HTR-8/SVneo (cell line): ENCODE results near the gene CD80.

ENCODE experiments used
- DNase-seq: peaks from one replicate; pipeline ENCODE4 v3.0.0; 2011; ENCODE audit warnings: low spot score, mixed read lengths; ENCODE audit not compliant: insufficient read length
- FAIRE-seq: peaks from 2 replicates; lab custom pipeline; 2011; peaks lifted over from hg19 to GRCh38; lab: Jason Lieb, UNC

The CD80 gene

GRCh38 chr3:119500901-119501300, 58.5 kb downstream of the CD80 start:
- DNase-seq (no peak), FAIRE-seq (no peak)

GRCh38 chr3:119500265-119500664, 59.1 kb downstream of the CD80 start:
- no peak for DNase-seq
- FAIRE-seq = no peak

- DNase-seq (peak; percentile 97), FAIRE-seq (peak; percentile 72)
Measured at GRCh38 chr3:119498186-119499011, 61.0 kb downstream of the CD80 start, which contains the start of gene TIMMDC1. Gene TIMMDC1 (plus strand): TSS chr3:119498547. CDS start chr3:119498734, 187 bp downstream.

DNA sequence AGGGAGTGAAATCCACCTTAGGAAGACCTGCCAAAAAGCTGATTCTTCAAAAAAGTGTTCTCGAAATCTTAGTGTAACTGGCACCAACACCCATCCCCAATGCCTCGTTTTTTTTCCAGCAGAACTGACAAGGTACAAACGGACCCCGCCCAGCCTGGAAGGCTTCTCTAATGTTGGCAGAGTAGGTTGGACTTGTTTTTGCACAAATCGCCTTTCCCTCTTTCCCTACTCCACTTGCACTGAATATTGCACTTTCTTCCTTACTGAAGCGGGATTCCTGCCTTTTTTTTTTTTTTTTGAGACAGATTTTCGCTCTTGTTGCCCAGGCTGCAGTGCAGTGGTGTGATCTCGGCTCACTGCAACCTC, 61.6 kb downstream of the CD80 start:
- no peak for DNase-seq

DNA sequence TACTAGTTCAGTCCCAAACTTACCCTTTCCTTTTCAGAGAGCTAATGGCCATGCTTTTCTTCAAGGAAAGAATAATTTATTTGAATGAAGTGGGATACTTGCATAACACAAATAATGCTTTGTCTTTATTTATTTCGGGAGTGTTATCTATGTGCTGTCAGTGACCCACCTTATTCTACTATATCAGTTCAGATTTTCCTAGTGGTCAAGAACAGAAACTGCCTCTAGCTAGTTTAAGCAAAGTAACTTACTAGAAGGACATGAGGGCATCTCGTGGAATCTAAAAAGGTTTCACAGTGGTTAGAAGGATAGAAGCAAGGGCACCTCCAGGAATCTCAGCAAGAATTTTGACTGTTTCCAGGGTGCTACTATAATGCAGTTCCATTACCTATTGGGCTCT, 64.8 kb downstream of the CD80 start:
- DNase-seq = no peak
- FAIRE-seq = no peak

More for the DNA sequence above, 61.6 kb downstream of the CD80 start:
- FAIRE-seq = no peak

DNA sequence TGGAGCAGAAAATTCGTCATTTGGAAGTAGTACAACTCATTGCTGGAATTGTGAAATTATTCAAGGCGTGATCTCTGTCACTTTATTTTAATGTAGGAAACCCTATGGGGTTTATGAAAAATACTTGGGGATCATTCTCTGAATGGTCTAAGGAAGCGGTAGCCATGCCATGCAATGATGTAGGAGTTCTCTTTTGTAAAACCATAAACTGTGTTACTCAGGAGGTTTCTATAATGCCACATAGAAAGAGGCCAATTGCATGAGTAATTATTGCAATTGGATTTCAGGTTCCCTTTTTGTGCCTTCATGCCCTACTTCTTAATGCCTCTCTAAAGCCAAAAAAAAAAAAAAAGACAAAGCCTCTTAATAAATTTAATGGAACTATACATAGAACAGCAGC, 66.6 kb downstream of the CD80 start:
- FAIRE-seq (no peak), DNase-seq (no peak)

GRCh38 chr3:119492128-119492527, 67.3 kb downstream of the CD80 start:
- FAIRE-seq = no peak
- DNase-seq = no peak

DNA sequence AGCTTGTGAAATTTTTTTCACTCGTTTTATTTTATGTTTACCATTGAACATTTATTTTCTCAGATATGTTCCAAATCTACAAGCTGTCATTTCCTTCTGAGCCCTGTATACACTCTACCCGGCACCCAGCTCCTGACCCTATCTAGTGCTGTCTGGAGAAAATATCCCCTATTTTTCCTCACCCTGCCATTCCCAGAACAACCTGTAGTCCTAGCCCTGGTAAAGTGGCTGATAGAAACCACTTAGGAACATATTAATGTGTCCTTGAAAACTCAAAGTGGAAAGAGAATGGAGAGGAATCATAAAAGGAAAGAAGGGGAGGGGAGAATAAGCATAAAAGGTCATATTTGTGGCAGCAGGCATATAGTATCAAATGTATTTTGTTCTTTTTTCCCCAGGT, 69.3 kb downstream of the CD80 start:
- FAIRE-seq = no peak
- no peak for DNase-seq

- FAIRE-seq = no peak
Measured at GRCh38 chr3:119485563-119485962, 73.9 kb downstream of the CD80 start.

DNA sequence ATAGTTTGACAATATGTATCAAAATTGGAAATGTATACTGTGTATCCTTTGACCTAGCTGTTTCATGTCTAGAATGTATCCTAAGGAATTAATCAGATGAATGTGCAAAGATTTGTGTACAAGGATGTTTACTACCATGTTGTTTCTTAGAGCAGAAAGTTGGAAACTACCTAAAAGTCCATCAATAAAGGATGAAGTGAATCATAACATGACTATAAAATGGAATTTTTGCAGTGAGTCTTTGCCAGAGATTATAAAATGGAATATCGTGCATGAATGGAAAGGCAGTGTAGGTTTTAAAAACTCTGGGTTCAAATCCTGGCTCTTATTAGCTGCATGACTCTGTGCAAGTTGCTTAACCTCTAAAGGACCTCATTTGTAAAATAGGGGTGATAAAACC, 76.3 kb downstream of the CD80 start:
- no peak for DNase-seq
- FAIRE-seq = no peak

More at GRCh38 chr3:119485563-119485962, 73.9 kb downstream of the CD80 start:
- no peak for DNase-seq

DNA sequence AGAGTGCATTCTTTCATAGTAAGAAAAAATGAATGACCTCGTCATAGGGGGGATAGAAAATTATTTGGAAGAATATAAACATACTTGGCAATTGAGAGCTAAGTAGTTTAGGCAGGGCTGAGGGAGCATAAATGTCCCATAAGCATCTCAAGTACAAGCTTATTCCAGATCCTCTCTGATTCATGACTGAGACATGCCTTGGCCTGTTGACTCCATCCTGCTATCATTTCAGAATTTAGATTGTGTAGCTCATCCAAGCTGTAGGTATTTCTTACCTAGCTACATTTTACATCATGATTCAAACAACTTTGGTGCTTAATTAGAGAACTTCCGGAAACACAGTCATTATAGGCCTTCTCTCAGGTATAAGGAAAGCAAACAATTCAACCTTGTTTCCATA, 78.3 kb downstream of the CD80 start:
- FAIRE-seq = no peak
- no peak for DNase-seq
